DMS153 (cell line): ENCODE data around the gene SOS1.
A peak's percentile ranks its signal among the peaks of the same experiment; 100 is the strongest.
"Not testable (repeated sequence)": the region's sequence is repeated elsewhere in the genome, so short reads cannot be mapped to it uniquely, and the experiment has no call there.

Source experiments
- DNase-seq: peaks from one replicate; lab custom pipeline; 2025; lab: John Stamatoyannopoulos, UW

SOS1 gene

GRCh38 chr2:39099870-39100728 lies 20.8 kb downstream of the SOS1 start:
- peak; percentile 33 for DNase-seq

GRCh38 chr2:39099310-39099869 lies 21.5 kb downstream of the SOS1 start:
- peak; percentile 87 for DNase-seq

- DNase-seq = no peak
Observed at GRCh38 chr2:39095624-39096023, 25.2 kb downstream of the SOS1 start.

- DNase-seq = no peak
Observed at GRCh38 chr2:39094717-39095363, 26.0 kb downstream of the SOS1 start.

DNA sequence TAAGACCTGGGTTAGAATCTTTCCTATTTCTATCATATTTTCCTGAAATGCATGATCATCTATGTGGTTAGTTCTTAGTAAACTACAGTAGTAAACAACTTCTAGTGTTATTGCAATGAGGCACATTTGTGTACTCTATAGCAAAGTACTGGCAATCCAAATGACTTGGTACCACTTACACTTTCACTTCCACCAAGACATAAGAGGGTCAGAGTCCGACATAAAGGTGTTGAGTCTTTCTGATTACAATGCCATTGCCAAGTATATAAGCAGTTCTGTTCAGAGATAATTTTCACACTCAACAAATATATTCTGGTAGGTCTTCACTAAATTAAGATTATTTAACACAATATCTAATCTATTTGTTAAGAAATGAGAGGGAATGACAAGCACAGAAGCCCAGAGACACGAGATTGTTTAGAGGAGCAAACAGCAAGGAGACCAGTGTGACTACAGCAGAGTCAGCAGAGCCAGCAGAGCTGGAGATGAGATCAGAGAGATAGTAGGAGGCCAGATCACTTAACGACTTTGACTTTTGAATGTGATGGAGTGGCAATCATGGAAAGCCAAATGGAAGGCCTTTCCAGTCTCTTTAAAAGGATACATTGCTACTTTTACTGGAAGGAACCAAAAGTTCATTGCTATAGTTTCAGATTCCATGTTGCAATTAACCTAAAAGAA lies 27.5 kb downstream of the SOS1 start:
- no peak for DNase-seq

- no peak for DNase-seq
Observed at GRCh38 chr2:39091543-39091942, 29.3 kb downstream of the SOS1 start.

GRCh38 chr2:39091063-39091462 lies 29.8 kb downstream of the SOS1 start:
- DNase-seq = no peak

DNA sequence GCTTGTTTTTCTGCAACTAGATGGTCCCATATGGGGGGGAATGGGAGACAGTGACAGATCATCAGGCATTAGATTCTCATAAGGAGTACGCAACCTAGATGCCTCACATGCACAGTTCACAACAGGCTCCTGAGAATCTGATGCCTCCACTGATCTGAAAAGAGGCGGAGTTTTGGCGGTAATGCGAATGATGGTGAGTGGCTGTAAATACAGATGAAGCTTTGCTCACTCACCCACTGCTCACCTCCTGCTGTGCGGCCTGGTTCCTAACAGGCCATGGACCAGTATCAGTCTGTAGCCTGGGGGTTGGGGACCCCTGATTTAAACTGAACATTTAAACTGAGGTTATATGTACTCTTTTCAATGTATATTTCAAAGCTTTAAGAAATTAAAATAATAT lies 40.7 kb downstream of the SOS1 start:
- DNase-seq = no peak

DNA sequence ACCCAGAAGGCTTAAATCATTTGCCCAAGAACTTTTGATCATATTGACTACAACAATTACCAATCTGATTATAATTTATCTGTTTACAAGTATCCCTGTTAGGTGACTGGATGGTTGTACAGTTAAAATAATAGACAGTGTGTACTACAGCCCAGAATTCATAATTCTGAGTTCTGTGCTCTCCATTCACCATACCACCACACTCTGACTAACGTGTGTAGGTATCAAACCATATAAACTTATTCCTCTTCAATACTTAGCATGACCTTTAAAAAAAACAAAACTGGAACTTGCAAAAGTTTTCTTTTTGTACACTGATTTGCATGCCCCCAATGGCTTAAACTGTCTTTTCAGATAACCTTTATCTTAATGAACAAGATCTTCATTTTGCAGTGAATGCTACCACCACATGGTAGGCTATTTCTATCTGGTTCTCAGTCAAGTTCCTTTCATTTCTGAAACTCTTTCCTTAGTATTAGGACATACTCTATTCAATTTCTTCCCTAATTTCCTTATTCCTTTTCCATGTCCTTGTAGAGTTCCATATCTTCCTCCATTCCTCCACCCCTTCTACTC lies 50.9 kb downstream of the SOS1 start:
- DNase-seq = no peak

DNA sequence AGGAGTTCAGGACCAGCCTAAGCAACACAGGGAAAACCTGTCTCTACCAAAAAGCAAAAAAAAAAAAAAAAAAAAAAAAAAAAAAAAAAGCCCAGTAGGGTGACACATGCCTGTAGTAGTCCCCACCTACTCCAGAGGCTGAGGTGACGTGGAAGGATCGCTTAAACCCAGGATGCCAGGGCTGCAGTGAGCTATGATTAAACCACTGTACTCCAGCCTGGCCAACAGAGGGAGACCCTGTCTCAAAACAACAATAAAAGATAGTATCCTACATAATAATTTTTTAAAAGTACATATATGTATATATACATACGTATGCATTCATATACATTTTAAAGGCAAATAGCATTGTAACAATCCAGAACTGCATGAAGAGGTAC lies 51.7 kb downstream of the SOS1 start:
- no peak for DNase-seq

DNA sequence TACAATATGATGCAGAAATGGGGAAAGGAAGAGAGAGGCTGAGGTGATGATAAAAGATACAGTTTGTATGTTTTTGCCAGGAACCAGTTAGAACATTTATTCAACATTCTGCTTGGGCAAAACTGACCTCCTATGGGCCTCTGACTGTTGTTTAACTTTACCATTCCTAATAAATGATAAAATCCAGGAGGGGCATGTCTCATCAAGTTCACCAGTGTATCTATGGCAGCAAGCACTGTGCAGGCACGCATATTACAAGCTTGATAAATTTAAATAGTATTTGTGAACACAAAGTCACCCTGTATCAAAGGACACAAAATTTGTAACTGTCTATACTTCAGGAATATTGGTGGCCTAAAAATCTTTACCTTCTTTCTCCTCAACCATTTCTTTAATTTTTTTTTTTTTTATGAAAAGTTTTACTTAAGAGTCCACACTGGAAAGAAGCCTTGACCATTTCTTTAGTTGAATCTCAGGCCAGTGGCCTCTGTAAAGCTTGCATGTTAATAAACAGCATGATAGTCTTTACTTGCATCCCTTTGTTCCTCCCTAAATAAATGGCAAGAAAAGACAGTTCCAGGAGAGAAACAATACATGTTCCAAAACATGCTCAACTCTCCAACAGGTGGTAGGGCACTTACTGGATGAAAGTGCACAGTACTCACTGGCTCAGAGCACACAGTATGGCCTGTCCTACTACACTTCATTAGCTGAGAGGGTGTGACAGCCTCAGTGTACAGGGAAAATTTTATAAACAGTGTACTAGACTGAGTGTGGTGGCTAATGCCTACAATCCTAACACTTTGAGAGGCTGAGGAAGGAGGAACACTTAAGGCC lies 52.3 kb downstream of the SOS1 start:
- no peak for DNase-seq

- DNase-seq = no peak
Observed at GRCh38 chr2:39065616-39066015, 55.2 kb downstream of the SOS1 start.

DNA sequence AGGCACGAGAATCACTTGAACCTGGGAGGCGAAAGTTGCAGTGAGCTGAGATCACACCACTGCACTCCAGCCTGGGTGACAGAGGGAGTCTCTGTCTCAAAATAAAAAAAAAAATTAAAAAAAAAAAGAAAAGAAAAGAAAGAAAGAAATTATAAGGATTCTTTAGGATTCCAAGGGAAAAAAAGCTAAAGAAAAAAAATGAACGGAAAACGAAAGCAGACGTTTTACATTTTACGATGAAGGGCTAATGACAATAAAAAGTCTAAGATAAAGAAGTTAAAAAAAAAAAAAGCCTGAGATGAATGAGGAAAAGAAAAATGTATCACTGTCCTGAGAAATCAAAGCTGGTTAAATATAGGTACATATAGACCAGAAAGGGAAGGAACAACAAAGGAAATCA lies 58.5 kb downstream of the SOS1 start:
- DNase-seq = no peak

GRCh38 chr2:39061280-39061679 lies 59.6 kb downstream of the SOS1 start:
- DNase-seq = no peak

DNA sequence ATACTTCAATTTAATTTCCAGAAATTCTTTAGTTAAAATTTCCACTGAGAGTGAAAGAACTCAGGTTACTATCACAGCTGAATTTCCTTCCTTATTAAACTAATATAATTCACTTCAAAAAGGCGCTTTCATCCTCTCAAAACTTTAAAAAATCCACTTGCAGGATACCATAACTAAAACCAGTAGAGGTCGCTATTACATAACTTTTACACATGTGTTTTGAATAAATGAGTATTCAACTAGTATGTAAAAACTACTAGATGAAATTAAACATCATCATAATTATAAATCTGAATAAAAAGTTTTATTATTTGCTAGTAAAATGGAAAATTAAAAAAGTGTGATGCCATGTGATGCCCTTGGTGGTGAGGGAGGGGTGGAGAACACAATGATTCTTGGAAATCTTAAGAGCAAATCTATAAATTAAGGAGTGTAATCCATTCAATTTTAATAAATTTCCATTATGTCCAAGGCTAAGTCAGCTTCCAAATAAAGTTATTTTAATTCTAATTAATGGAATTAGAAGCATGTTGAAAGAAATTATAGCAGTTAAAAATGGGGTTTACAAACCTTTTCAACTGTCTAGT lies 61.4 kb downstream of the SOS1 start:
- peak; percentile 44 for DNase-seq

- no peak for DNase-seq
Observed at GRCh38 chr2:39058101-39058500, 62.8 kb downstream of the SOS1 start.

- not testable (repeated sequence) for DNase-seq
Observed at GRCh38 chr2:39052665-39053064, 68.2 kb downstream of the SOS1 start.

DNA sequence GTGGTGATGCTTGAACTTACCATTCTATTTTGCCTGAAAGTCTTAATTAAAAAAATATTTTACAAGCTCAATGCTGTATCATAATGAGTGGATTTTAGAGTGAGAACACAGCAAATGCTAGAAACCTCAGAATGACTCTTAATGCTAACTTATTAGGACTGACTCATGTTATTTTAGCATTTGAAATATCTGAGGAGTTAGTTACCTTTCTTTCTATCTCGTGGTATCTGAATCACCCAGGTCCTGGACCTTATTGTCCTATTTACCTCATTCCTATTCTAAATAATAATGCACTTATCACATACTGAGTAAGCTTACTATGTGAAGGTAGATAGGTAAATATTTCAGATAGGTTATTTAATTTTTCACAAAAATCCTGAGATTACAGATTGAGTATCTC lies 70.7 kb downstream of the SOS1 start:
- no peak for DNase-seq

- DNase-seq = no peak
Observed at GRCh38 chr2:39039072-39039471, 81.8 kb downstream of the SOS1 start.

DNA sequence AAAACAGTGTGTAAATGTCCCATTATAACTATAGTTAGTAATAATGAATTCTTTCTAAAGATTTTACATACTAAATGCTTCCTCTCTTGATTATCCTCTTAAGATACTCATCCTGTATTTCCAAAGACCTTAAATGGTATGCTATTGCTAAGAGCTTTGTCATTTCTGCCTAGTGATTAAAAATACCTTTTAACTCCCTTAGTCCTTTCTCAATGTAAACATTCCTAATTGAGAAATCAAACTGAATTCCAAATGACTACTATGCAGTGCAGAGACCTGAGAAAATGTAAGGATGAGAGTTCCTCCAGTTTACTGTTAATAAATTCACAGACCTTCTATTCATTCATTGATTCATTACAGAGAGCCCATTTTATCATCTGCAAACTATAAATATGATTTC lies 86.9 kb downstream of the SOS1 start:
- DNase-seq = no peak

DNA sequence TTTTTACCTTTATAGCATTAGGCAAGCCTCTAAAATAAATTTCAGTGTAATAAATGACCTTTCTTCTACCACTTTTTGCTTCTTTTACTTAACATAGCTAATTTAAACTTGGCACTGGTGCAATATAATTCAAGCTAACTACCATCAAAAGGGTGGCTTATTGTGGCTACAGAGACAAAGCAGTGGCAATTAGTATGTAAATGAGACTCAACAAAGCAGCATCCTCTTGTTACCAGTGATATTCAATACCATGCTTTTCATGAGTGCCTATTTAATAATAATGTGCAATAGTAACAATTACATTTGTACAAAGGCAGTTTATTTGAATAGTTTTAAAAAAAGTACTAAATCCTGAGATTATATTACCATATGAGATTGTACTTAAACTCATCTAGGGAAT lies 93.4 kb downstream of the SOS1 start:
- DNase-seq = no peak
